Measurements from ENCODE around the gene UROS. TPM values are rescaled to one million over a fixed set of nuclear protein-coding genes. Genes with fewer than 3 reads are reported as not detected.

UROS gene
- total RNA-seq, 1 donor from 2014 or later: 69.5 TPM

Small RNAs within 50 kb of the gene (microRNA-seq; reads per million reads assigned to microRNA genes)
- 1.8 reads per million for gene MIR4484

Other genes starting within 250 kb of the UROS start
- not detected for gene TEX36, start 140.1 kb downstream of the UROS start, total RNA-seq
- 8.6 TPM for gene EDRF1, start 103.5 kb downstream of the UROS start, total RNA-seq
- not detected for gene MMP21, start 47.4 kb downstream of the UROS start, total RNA-seq
- gene BCCIP, start 288 bp upstream of the UROS start, total RNA-seq: 41.8 TPM
- gene DHX32, start 58.0 kb upstream of the UROS start, total RNA-seq: 45.1 TPM
- 0.43 TPM for gene FANK1, start 73.3 kb upstream of the UROS start, total RNA-seq

All from cardiac septum (tissue), 1 donor.